GM18508 (cell line): ENCODE data around the gene PHF14.

Experiments used
- ATAC-seq: cut with Tn5 transposase; IDR thresholded peaks from one replicate; pipeline ENCODE4 v1.9.1; 2021; ENCODE audit warnings: moderate number of reproducible peaks; ENCODE audit not compliant: insufficient read depth, unreplicated experiment

The PHF14 gene

GRCh38 chr7:11082552-11083213 is 109.0 kb downstream of the PHF14 start:
- ATAC-seq: no peak

- ATAC-seq: no peak
Observed at GRCh38 chr7:11083214-11083568, 109.5 kb downstream of the PHF14 start.

- no peak for ATAC-seq
Observed at GRCh38 chr7:11104578-11104977, 130.9 kb downstream of the PHF14 start.

GRCh38 chr7:11109659-11110058 is 136.0 kb downstream of the PHF14 start:
- ATAC-seq: no peak

- ATAC-seq: peak; percentile 52
Observed at GRCh38 chr7:11120068-11120664, 146.5 kb downstream of the PHF14 start.

GRCh38 chr7:11120675-11121220 is 147.1 kb downstream of the PHF14 start:
- no peak for ATAC-seq

- ATAC-seq: no peak
Observed at GRCh38 chr7:11124856-11125559, 151.3 kb downstream of the PHF14 start.

GRCh38 chr7:11127114-11127785 is 153.6 kb downstream of the PHF14 start:
- no peak for ATAC-seq

- no peak for ATAC-seq
Observed at GRCh38 chr7:11127988-11128387, 154.3 kb downstream of the PHF14 start.

GRCh38 chr7:11128498-11128897 is 154.8 kb downstream of the PHF14 start:
- no peak for ATAC-seq

- ATAC-seq: no peak
Observed at GRCh38 chr7:11130012-11130411, 156.3 kb downstream of the PHF14 start.

- no peak for ATAC-seq
Observed at GRCh38 chr7:11130601-11131000, 156.9 kb downstream of the PHF14 start.

GRCh38 chr7:11133436-11133959 is 159.8 kb downstream of the PHF14 start:
- ATAC-seq: no peak

GRCh38 chr7:11135573-11135972 is 161.9 kb downstream of the PHF14 start:
- ATAC-seq: no peak

GRCh38 chr7:11141541-11141940 is 167.9 kb downstream of the PHF14 start:
- no peak for ATAC-seq

- no peak for ATAC-seq
Observed at GRCh38 chr7:11153694-11154093, 180.0 kb downstream of the PHF14 start.

- no peak for ATAC-seq
Observed at GRCh38 chr7:11155883-11156282, 182.2 kb downstream of the PHF14 start.

GRCh38 chr7:11161499-11161898 is 187.8 kb downstream of the PHF14 start:
- no peak for ATAC-seq

- ATAC-seq: no peak
Observed at GRCh38 chr7:11163220-11163619, 189.5 kb downstream of the PHF14 start.

GRCh38 chr7:11166051-11166450 is 192.4 kb downstream of the PHF14 start:
- ATAC-seq: no peak
